GM23338 (cell line): ENCODE measurements around the gene BANP. TPM values are rescaled to one million over a fixed set of nuclear protein-coding genes. Genes with fewer than 3 reads are reported as not detected.
A peak's percentile ranks its signal among the peaks of the same experiment; 100 is the strongest.

Experiments used
- ATAC-seq: fragments of 200-7000 bp; cut with Tn5 transposase; 3 replicates; pipeline ENCODE4 v1.9.1; 2020
- DNase-seq: peaks from one replicate; pipeline ENCODE4 v3.0.0-alpha.2; 2015; ENCODE audit warnings: low spot score
- H2AFZ ChIP-seq: fragments of 200-600 bp; sonication (generic); 2 replicates; pipeline ENCODE4 v1.8.0; 2016; ENCODE audit warnings: antibody characterized with exemption, mild to moderate bottlenecking, moderate library complexity
- H3F3A ChIP-seq: fragments of 200-600 bp; sonication (generic); replicated peaks from 2 replicates; pipeline ENCODE4 v1.8.0; 2017; ENCODE audit warnings: antibody characterized with exemption, mixed run types, low read depth
- H3K27ac ChIP-seq: fragments of 200-600 bp; sonication (generic); 2 replicates; pipeline ENCODE4 v1.6.1; 2016; ENCODE audit warnings: low read depth
- H3K27me3 ChIP-seq: fragments of 200-600 bp; sonication (generic); 2 replicates; pipeline ENCODE4 v1.8.0; 2016; ENCODE audit warnings: mild to moderate bottlenecking, mixed run types, moderate library complexity; ENCODE audit not compliant: insufficient read depth
- H3K36me3 ChIP-seq: fragments of 200-600 bp; sonication (generic); 2 replicates; pipeline ENCODE4 v1.8.0; 2016; ENCODE audit warnings: mild to moderate bottlenecking; ENCODE audit not compliant: insufficient read depth
- H3K4me1 ChIP-seq: fragments of 200-600 bp; sonication (generic); 2 replicates; pipeline ENCODE4 v1.8.0; 2016; ENCODE audit warnings: mild to moderate bottlenecking, moderate library complexity; ENCODE audit not compliant: insufficient read depth
- H3K4me2 ChIP-seq: fragments of 200-600 bp; sonication (generic); 2 replicates; pipeline ENCODE4 v1.7.1; 2017; ENCODE audit warnings: mixed run types
- H3K4me3 ChIP-seq: fragments of 200-600 bp; sonication (generic); 2 replicates; pipeline ENCODE4 v1.6.1; 2016; ENCODE audit warnings: mixed run types
- H3K79me2 ChIP-seq: fragments of 200-600 bp; sonication (generic); replicated peaks from 2 replicates; pipeline ENCODE4 v1.8.0; 2017; ENCODE audit warnings: mild to moderate bottlenecking; ENCODE audit not compliant: insufficient read depth
- H3K9me2 ChIP-seq: fragments of 200-600 bp; sonication (generic); 2 replicates; pipeline ENCODE4 v1.8.0; 2017; ENCODE audit not compliant: insufficient read depth
- H4K20me1 ChIP-seq: fragments of 200-600 bp; sonication (generic); replicated peaks from 2 replicates; pipeline ENCODE4 v1.8.0; 2017; ENCODE audit warnings: mild to moderate bottlenecking; ENCODE audit not compliant: insufficient read depth
- H3K27ac Mint-ChIP-seq: 2 replicates; pipeline ENCODE4 v1.8.0; 2020; ENCODE audit warnings: inconsistent platforms, mild to moderate bottlenecking, moderate library complexity, mixed read lengths
- H3K27me3 Mint-ChIP-seq: 3 replicates; pipeline ENCODE4 v1.8.0; 2022; ENCODE audit warnings: low read depth, mild to moderate bottlenecking, moderate library complexity, mixed read lengths, inconsistent platforms; ENCODE audit not compliant: insufficient read depth, poor library complexity
- H3K36me3 Mint-ChIP-seq: 3 replicates; pipeline ENCODE4 v1.8.0; 2021; ENCODE audit warnings: low read depth, mild to moderate bottlenecking, inconsistent platforms, moderate library complexity, mixed read lengths
- H3K4me1 Mint-ChIP-seq: 3 replicates; pipeline ENCODE4 v1.8.0; 2020; ENCODE audit warnings: mild to moderate bottlenecking, inconsistent platforms, mixed read lengths
- H3K4me3 Mint-ChIP-seq: 3 replicates; pipeline ENCODE4 v1.8.0; 2021; ENCODE audit warnings: moderate library complexity, mild to moderate bottlenecking, inconsistent platforms, mixed read lengths
- H3K9me3 Mint-ChIP-seq: 3 replicates; pipeline ENCODE4 v1.8.0; 2020; ENCODE audit warnings: moderate library complexity, mild to moderate bottlenecking, inconsistent platforms, mixed read lengths
- CREB1 ChIP-seq: fragments of 250-450 bp; sonication (Bioruptor Pico); IDR thresholded peaks from 2 replicates; pipeline ENCODE4 v1.5.0; 2020; ENCODE audit warnings: low read depth, mild to moderate bottlenecking, moderate library complexity
- EZH2 ChIP-seq: fragments of 200-600 bp; sonication (generic); IDR thresholded peaks from one replicate; pipeline ENCODE4 v1.8.0; 2017; ENCODE audit warnings: antibody characterized with exemption, mild to moderate bottlenecking, low read depth; ENCODE audit not compliant: unreplicated experiment
- EZH2phosphoT487 ChIP-seq: fragments of 200-600 bp; sonication (generic); IDR thresholded peaks from one replicate; pipeline ENCODE4 v1.8.1; 2018; ENCODE audit warnings: antibody characterized with exemption; ENCODE audit not compliant: unreplicated experiment
- JUNB ChIP-seq: IDR thresholded peaks from one replicate; pipeline ENCODE4 v1.6.1; 2016; ENCODE audit warnings: antibody characterized with exemption; ENCODE audit not compliant: unreplicated experiment
- NANOG ChIP-seq: IDR thresholded peaks from 2 replicates; pipeline ENCODE4 v1.6.1; 2016; ENCODE audit warnings: antibody characterized with exemption, borderline replicate concordance
- POLR2AphosphoS5 ChIP-seq: IDR thresholded peaks from 2 replicates; pipeline ENCODE4 v1.6.1; 2016; ENCODE audit warnings: antibody characterized with exemption, low read depth
- STAT1 ChIP-seq: IDR thresholded peaks from one replicate; pipeline ENCODE4 v1.6.1; 2016; ENCODE audit warnings: antibody characterized with exemption; ENCODE audit not compliant: unreplicated experiment
- ZNF114 ChIP-seq: fragments of 250-450 bp; sonication (Bioruptor Pico); IDR thresholded peaks from 2 replicates; pipeline ENCODE4 v1.5.0; 2020; ENCODE audit warnings: mild to moderate bottlenecking, moderate library complexity
- ZNF331 ChIP-seq: fragments of 250-450 bp; sonication (Bioruptor Pico); IDR thresholded peaks from 2 replicates; pipeline ENCODE4 v1.5.0; 2020; ENCODE audit warnings: low read depth, mild to moderate bottlenecking, moderate library complexity
- polyA plus RNA-seq: library from polyadenylated mRNA; unstranded; fragments of >200 nt; fragmentation: Nextera tagmentation; extraction: Ambion mirVana; gene quantifications from 2 replicates; pipeline ENCODE4 v1.2.1, GENCODE V29; 2016
- total RNA-seq: library from RNA; depleted of rRNA; stranded (reverse); fragments of >200 nt; shearing (Covaris generic); gene quantifications from 2 replicates; pipeline ENCODE4 v1.2.3, GENCODE V29; 2014
- TF ChIP-seq, protein P1 (sequence below), 2 experiments: fragments of 200-600 bp in 1 of 2; sonication (generic) in 1 of 2; conservative IDR thresholded peaks; 2 replicates each; pipeline versions ENCODE4 v1.5.1 to v1.6.1; 2016 to 2017; ENCODE audit warnings: antibody characterized with exemption in 2 of 2, low read depth in 2 of 2, mild to moderate bottlenecking in 2 of 2, moderate library complexity in 1 of 2
- TF ChIP-seq, protein P2 (sequence below): IDR thresholded peaks from 2 replicates; pipeline ENCODE4 v1.6.1; 2016; ENCODE audit warnings: antibody characterized with exemption
- TF ChIP-seq, protein P3 (sequence below): IDR thresholded peaks from one replicate; pipeline ENCODE4 v1.6.1; 2018; ENCODE audit warnings: antibody characterized with exemption; ENCODE audit not compliant: unreplicated experiment
- TF ChIP-seq, protein P4 (sequence below): fragments of 250-450 bp; sonication (Bioruptor Pico); IDR thresholded peaks from 2 replicates; pipeline ENCODE4 v1.5.0; 2020; ENCODE audit warnings: mild to moderate bottlenecking, moderate library complexity

BANP gene
- total and polyA plus RNA-seq, 2 experiments from 2014 or later, result 22.3 to 48.0 TPM

DNA sequence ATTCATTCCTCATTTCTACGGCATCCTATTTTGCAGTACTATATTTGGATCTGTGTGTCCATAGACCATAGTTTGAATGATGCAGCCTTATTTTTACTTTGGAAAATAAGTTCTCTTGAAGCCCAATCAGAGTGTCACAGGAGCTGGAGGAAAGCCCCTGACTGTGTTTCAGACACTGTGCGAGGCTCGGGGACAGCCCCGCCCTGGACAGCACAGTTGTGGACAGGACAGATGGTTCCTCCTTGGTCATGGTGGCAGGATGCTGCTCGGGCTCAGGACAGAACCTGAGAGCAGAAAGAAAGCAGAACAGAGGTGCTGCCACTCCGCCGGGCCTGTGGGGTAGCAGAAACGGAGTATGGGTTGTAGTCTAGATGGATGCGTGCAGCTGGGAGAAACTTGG, 22.9 kb downstream of the BANP start:
- peaks cover 39% of the 10 kb centered on the region for H3K36me3 Mint-ChIP-seq
- no peaks in the 10 kb centered on the region; the same call in 2 of the 3 replicates for H3K4me1 Mint-ChIP-seq
- TF ChIP-seq, protein P1, sequence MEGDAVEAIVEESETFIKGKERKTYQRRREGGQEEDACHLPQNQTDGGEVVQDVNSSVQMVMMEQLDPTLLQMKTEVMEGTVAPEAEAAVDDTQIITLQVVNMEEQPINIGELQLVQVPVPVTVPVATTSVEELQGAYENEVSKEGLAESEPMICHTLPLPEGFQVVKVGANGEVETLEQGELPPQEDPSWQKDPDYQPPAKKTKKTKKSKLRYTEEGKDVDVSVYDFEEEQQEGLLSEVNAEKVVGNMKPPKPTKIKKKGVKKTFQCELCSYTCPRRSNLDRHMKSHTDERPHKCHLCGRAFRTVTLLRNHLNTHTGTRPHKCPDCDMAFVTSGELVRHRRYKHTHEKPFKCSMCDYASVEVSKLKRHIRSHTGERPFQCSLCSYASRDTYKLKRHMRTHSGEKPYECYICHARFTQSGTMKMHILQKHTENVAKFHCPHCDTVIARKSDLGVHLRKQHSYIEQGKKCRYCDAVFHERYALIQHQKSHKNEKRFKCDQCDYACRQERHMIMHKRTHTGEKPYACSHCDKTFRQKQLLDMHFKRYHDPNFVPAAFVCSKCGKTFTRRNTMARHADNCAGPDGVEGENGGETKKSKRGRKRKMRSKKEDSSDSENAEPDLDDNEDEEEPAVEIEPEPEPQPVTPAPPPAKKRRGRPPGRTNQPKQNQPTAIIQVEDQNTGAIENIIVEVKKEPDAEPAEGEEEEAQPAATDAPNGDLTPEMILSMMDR (conservative IDR thresholded peaks at IDR 0.05; ENCODE audit: low read depth in 2 of 2), result no peak
- TF ChIP-seq POLR2AphosphoS5 (no peak), EZH2phosphoT487 (no peak), JUNB (no peak), STAT1 (no peak), NANOG (no peak), EZH2 (no peak), ZNF331 (no peak), CREB1 (CRISPR knock-in tag) (no peak), ZNF114 (CRISPR knock-in tag) (no peak)
- TF ChIP-seq, protein P2, sequence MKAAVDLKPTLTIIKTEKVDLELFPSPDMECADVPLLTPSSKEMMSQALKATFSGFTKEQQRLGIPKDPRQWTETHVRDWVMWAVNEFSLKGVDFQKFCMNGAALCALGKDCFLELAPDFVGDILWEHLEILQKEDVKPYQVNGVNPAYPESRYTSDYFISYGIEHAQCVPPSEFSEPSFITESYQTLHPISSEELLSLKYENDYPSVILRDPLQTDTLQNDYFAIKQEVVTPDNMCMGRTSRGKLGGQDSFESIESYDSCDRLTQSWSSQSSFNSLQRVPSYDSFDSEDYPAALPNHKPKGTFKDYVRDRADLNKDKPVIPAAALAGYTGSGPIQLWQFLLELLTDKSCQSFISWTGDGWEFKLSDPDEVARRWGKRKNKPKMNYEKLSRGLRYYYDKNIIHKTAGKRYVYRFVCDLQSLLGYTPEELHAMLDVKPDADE, result no peak
- TF ChIP-seq, protein P3, sequence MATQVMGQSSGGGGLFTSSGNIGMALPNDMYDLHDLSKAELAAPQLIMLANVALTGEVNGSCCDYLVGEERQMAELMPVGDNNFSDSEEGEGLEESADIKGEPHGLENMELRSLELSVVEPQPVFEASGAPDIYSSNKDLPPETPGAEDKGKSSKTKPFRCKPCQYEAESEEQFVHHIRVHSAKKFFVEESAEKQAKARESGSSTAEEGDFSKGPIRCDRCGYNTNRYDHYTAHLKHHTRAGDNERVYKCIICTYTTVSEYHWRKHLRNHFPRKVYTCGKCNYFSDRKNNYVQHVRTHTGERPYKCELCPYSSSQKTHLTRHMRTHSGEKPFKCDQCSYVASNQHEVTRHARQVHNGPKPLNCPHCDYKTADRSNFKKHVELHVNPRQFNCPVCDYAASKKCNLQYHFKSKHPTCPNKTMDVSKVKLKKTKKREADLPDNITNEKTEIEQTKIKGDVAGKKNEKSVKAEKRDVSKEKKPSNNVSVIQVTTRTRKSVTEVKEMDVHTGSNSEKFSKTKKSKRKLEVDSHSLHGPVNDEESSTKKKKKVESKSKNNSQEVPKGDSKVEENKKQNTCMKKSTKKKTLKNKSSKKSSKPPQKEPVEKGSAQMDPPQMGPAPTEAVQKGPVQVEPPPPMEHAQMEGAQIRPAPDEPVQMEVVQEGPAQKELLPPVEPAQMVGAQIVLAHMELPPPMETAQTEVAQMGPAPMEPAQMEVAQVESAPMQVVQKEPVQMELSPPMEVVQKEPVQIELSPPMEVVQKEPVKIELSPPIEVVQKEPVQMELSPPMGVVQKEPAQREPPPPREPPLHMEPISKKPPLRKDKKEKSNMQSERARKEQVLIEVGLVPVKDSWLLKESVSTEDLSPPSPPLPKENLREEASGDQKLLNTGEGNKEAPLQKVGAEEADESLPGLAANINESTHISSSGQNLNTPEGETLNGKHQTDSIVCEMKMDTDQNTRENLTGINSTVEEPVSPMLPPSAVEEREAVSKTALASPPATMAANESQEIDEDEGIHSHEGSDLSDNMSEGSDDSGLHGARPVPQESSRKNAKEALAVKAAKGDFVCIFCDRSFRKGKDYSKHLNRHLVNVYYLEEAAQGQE, result no peak
- TF ChIP-seq, protein P4, sequence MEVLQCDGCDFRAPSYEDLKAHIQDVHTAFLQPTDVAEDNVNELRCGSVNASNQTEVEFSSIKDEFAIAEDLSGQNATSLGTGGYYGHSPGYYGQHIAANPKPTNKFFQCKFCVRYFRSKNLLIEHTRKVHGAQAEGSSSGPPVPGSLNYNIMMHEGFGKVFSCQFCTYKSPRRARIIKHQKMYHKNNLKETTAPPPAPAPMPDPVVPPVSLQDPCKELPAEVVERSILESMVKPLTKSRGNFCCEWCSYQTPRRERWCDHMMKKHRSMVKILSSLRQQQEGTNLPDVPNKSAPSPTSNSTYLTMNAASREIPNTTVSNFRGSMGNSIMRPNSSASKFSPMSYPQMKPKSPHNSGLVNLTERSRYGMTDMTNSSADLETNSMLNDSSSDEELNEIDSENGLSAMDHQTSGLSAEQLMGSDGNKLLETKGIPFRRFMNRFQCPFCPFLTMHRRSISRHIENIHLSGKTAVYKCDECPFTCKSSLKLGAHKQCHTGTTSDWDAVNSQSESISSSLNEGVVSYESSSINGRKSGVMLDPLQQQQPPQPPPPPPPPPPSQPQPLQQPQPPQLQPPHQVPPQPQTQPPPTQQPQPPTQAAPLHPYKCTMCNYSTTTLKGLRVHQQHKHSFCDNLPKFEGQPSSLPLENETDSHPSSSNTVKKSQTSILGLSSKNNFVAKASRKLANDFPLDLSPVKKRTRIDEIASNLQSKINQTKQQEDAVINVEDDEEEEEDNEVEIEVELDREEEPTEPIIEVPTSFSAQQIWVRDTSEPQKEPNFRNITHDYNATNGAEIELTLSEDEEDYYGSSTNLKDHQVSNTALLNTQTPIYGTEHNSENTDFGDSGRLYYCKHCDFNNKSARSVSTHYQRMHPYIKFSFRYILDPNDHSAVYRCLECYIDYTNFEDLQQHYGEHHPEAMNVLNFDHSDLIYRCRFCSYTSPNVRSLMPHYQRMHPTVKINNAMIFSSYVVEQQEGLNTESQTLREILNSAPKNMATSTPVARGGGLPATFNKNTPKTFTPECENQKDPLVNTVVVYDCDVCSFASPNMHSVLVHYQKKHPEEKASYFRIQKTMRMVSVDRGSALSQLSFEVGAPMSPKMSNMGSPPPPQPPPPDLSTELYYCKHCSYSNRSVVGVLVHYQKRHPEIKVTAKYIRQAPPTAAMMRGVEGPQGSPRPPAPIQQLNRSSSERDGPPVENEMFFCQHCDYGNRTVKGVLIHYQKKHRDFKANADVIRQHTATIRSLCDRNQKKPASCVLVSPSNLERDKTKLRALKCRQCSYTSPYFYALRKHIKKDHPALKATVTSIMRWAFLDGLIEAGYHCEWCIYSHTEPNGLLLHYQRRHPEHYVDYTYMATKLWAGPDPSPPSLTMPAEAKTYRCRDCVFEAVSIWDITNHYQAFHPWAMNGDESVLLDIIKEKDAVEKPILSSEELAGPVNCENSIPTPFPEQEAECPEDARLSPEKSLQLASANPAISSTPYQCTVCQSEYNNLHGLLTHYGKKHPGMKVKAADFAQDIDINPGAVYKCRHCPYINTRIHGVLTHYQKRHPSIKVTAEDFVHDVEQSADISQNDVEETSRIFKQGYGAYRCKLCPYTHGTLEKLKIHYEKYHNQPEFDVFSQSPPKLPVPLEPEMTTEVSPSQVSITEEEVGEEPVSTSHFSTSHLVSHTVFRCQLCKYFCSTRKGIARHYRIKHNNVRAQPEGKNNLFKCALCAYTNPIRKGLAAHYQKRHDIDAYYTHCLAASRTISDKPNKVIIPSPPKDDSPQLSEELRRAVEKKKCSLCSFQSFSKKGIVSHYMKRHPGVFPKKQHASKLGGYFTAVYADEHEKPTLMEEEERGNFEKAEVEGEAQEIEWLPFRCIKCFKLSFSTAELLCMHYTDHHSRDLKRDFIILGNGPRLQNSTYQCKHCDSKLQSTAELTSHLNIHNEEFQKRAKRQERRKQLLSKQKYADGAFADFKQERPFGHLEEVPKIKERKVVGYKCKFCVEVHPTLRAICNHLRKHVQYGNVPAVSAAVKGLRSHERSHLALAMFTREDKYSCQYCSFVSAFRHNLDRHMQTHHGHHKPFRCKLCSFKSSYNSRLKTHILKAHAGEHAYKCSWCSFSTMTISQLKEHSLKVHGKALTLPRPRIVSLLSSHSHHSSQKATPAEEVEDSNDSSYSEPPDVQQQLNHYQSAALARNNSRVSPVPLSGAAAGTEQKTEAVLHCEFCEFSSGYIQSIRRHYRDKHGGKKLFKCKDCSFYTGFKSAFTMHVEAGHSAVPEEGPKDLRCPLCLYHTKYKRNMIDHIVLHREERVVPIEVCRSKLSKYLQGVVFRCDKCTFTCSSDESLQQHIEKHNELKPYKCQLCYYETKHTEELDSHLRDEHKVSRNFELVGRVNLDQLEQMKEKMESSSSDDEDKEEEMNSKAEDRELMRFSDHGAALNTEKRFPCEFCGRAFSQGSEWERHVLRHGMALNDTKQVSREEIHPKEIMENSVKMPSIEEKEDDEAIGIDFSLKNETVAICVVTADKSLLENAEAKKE (CRISPR knock-in tag), result no peak
- Histone ChIP-seq H3K79me2 (peaks cover 68% of the 10 kb centered on the region), H3K9me2 (no peaks in the 10 kb centered on the region), H3K4me1 (no peaks in the 10 kb centered on the region), H4K20me1 (peaks cover 6% of the 10 kb centered on the region; the same call in 1 of the 2 replicates), H3K27ac (no peak overlapping the region), H3K36me3 (no peaks in the 10 kb centered on the region), H3F3A (0 out of 2 replicates have a peak, but pooled peaks cover 3% of the 10 kb centered on the region), H3K27me3 (no peaks in the 10 kb centered on the region), H3K4me3 (no peak overlapping the region), H2AFZ (no peak overlapping the region), H3K4me2 (no peak overlapping the region)
- no peak for ATAC-seq
- H3K4me3 Mint-ChIP-seq, result no peak overlapping the region
- no peak for DNase-seq
- peaks cover 23% of the 10 kb centered on the region for H3K9me3 Mint-ChIP-seq
- H3K27me3 Mint-ChIP-seq, result peaks cover under 1% of the 10 kb centered on the region
- H3K27ac Mint-ChIP-seq, result 0 out of 2 replicates have a peak overlapping the region, but pooled peaks have one; percentile 0
